Chondrocyte (in vitro differentiated cells): Measurements from ENCODE around the gene C12orf50. TPM values are rescaled to one million over a fixed set of nuclear protein-coding genes. Genes with fewer than 3 reads are reported as not detected.

Experiments
- DNase-seq: peaks from one replicate; pipeline ENCODE4 v3.0.0; 2021; ENCODE audit warnings: mixed read lengths, low spot score
- H3K27ac Mint-ChIP-seq: one replicate; pipeline ENCODE4 v1.8.0; 2021; ENCODE audit warnings: mild to moderate bottlenecking, moderate library complexity, mixed read lengths; ENCODE audit not compliant: unreplicated experiment
- H3K27me3 Mint-ChIP-seq: 2 replicates; pipeline ENCODE4 v1.8.0; 2021; ENCODE audit warnings: low read depth, mixed read lengths
- H3K36me3 Mint-ChIP-seq: 2 replicates; pipeline ENCODE4 v1.8.0; 2021; ENCODE audit warnings: low read depth, mixed read lengths
- H3K4me1 Mint-ChIP-seq: 2 replicates; pipeline ENCODE4 v1.8.0; 2021; ENCODE audit warnings: low read depth, mild to moderate bottlenecking, mixed read lengths
- H3K4me3 Mint-ChIP-seq: one replicate; pipeline ENCODE4 v1.8.0; 2021; ENCODE audit warnings: mild to moderate bottlenecking, moderate library complexity, mixed read lengths; ENCODE audit not compliant: unreplicated experiment
- H3K9me3 Mint-ChIP-seq: 2 replicates; pipeline ENCODE4 v1.8.0; 2021; ENCODE audit warnings: low read depth, mixed read lengths
- total RNA-seq: library from RNA; stranded (reverse); gene quantifications from 3 replicates; pipeline ENCODE4 v1.2.1, GENCODE V29; 2021
- TF ChIP-seq, protein P1 (sequence below): fragments of 200-600 bp; sonication (generic); IDR thresholded peaks from 2 replicates; pipeline ENCODE4 v1.5.0; 2021; ENCODE audit warnings: antibody characterized with exemption, mild to moderate bottlenecking, moderate library complexity

The C12orf50 gene
- total RNA-seq, 1 donor from 2014 or later = not detected

DNA sequence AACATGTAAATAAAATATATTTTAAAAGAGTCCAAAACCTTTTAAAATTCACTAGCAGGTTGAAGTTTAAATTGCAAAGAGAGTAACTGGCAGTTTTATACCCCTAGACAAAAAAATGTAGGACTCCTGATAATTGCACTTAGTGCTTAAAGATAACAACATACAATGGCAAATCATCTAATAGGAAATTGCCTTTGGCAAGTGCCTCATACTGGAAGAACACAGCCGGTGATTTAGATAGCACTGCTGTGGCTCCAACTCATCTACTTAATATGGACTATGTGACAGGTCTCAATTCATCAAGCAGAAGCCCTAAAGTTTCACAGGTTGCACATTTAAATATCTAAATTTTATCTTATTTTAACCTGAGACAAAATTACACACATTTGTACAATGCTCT is 13.4 kb downstream of the C12orf50 start:
- Mint-ChIP-seq H3K27me3 (peaks cover 3% of the 10 kb centered on the region), H3K36me3 (peaks cover 3% of the 10 kb centered on the region), H3K4me3 (no peak overlapping the region), H3K4me1 (peaks cover 3% of the 10 kb centered on the region), H3K9me3 (peaks cover 22% of the 10 kb centered on the region), H3K27ac (no peak overlapping the region)
- no peak for DNase-seq
- TF ChIP-seq, protein P1, sequence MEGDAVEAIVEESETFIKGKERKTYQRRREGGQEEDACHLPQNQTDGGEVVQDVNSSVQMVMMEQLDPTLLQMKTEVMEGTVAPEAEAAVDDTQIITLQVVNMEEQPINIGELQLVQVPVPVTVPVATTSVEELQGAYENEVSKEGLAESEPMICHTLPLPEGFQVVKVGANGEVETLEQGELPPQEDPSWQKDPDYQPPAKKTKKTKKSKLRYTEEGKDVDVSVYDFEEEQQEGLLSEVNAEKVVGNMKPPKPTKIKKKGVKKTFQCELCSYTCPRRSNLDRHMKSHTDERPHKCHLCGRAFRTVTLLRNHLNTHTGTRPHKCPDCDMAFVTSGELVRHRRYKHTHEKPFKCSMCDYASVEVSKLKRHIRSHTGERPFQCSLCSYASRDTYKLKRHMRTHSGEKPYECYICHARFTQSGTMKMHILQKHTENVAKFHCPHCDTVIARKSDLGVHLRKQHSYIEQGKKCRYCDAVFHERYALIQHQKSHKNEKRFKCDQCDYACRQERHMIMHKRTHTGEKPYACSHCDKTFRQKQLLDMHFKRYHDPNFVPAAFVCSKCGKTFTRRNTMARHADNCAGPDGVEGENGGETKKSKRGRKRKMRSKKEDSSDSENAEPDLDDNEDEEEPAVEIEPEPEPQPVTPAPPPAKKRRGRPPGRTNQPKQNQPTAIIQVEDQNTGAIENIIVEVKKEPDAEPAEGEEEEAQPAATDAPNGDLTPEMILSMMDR = no peak

GRCh38 chr12:88011755-88012154 is 17.4 kb downstream of the C12orf50 start:
- H3K9me3 Mint-ChIP-seq = peaks cover 2% of the 10 kb centered on the region
- no peak overlapping the region for H3K4me3 Mint-ChIP-seq
- H3K36me3 Mint-ChIP-seq = no peaks in the 10 kb centered on the region
- no peak overlapping the region for H3K27ac Mint-ChIP-seq
- TF ChIP-seq, protein P1 = no peak
- H3K27me3 Mint-ChIP-seq = peaks cover 2% of the 10 kb centered on the region
- DNase-seq = no peak
- peaks cover 3% of the 10 kb centered on the region for H3K4me1 Mint-ChIP-seq

DNA sequence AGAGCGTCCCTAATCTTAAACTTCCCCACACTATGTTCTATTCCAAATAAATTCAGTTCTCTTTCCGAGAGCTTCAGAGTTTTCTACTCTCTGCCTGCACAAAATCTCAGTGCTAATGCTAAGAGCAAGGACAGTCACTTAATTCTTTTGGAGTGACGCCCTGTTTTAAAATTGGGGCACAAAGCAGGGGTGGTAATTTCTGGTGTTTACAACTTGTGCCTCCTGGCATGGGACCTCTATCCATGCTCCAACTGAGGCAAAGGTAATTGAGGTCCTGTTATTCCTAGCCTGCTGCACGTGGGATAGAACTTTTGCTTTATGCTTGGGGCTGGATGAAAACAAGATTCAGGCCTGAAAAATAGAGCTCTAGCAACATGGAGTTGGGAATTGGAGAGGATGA is 22.9 kb downstream of the C12orf50 start:
- no peak overlapping the region for H3K27ac Mint-ChIP-seq
- no peaks in the 10 kb centered on the region for H3K36me3 Mint-ChIP-seq
- no peak overlapping the region for H3K4me3 Mint-ChIP-seq
- no peaks in the 10 kb centered on the region for H3K27me3 Mint-ChIP-seq
- no peaks in the 10 kb centered on the region for H3K4me1 Mint-ChIP-seq
- no peak for DNase-seq
- TF ChIP-seq, protein P1 = no peak
- peaks cover 16% of the 10 kb centered on the region for H3K9me3 Mint-ChIP-seq

DNA sequence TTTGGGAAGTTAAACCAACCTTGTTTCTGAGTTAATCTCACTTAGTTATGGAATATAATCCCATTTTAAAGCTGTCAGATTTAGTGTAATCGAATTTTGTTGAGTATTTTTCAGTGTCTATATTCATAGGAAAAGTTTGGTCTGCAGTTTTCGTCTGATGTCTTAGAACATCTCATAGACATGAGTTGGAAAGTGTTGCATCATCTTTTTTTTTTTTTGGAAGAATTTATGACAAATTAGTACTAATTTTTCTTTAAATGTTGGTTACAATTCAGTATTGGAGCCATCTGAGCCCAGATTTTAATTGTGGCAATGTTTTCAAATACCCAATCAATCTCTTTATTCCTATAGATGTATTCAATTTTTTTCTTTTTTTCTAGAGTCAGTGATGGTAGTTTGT is 27.9 kb downstream of the C12orf50 start:
- peaks cover 13% of the 10 kb centered on the region for H3K9me3 Mint-ChIP-seq
- DNase-seq = no peak
- no peaks in the 10 kb centered on the region for H3K4me1 Mint-ChIP-seq
- no peaks in the 10 kb centered on the region for H3K36me3 Mint-ChIP-seq
- no peak overlapping the region for H3K4me3 Mint-ChIP-seq
- H3K27ac Mint-ChIP-seq = no peak overlapping the region
- H3K27me3 Mint-ChIP-seq = peaks cover 14% of the 10 kb centered on the region
- TF ChIP-seq, protein P1 = no peak

GRCh38 chr12:87995581-87996178 is 33.5 kb downstream of the C12orf50 start:
- H3K36me3 Mint-ChIP-seq = no peaks in the 10 kb centered on the region
- no peak for DNase-seq

More at GRCh38 chr12:87995581-87996178, 33.5 kb downstream of the C12orf50 start:
- no peaks in the 10 kb centered on the region for H3K9me3 Mint-ChIP-seq
- peaks cover 18% of the 10 kb centered on the region for H3K27me3 Mint-ChIP-seq
- no peak overlapping the region for H3K27ac Mint-ChIP-seq
- TF ChIP-seq, protein P1 = peak; percentile 91
- no peaks in the 10 kb centered on the region for H3K4me1 Mint-ChIP-seq
- no peak overlapping the region for H3K4me3 Mint-ChIP-seq
